HCT116 (cell line): ENCODE results near the gene FHOD3. TPM values are rescaled to one million over a fixed set of nuclear protein-coding genes. Genes with fewer than 3 reads are reported as not detected.

Experiments used
- ATAC-seq: fragments of 200-7000 bp; cut with Tn5 transposase; 2 replicates; pipeline ENCODE4 v1.9.1; 2020; ENCODE audit warnings: mild to moderate bottlenecking, moderate library complexity
- BruUV-seq: library from RNA; stranded (reverse); fragments of 400-500 nt; replicated peaks from 2 replicates; lab custom pipeline; 2021; lab: Mats Ljungman, UMichigan
- CTCF ChIA-PET: fragments of 300-600 bp; sonication (Branson Sonifier 250); formaldehyde crosslinking; loops from one replicate; lab custom pipeline; 2021; ENCODE audit warnings: antibody characterized with exemption; lab: Charles Lee
- POLR2A ChIA-PET: fragments of 300-600, 350-600 bp; sonication (Branson Sonifier 250); formaldehyde crosslinking; loops from one replicate; lab custom pipeline; 2021; ENCODE audit warnings: antibody characterized with exemption; lab: Charles Lee
- RAD21 ChIA-PET, 2 experiments: fragments of 300-600 bp; sonication (Branson Sonifier 250); formaldehyde crosslinking; loops; one replicate each; lab custom pipeline; 2023; ENCODE audit warnings: low total read pairs in 2 of 2; ENCODE audit not compliant: uncharacterized antibody in 2 of 2, unreplicated experiment in 2 of 2, low non-redundant PET in 1 of 2; lab: Charles Lee
- DNase-seq: peaks from one replicate; pipeline ENCODE4 v3.0.0-alpha.2; 2010; ENCODE audit warnings: low read depth, low spot score
- H2AFZ ChIP-seq: fragments of 200-600 bp; shearing (Covaris generic), sonication (generic); 2 replicates; pipeline ENCODE4 v1.6.1; 2017; ENCODE audit warnings: low read depth, mixed run types, mixed read lengths, antibody characterized with exemption, low read length; ENCODE audit not compliant: poor library complexity, severe bottlenecking
- H3K27ac ChIP-seq: 2 replicates; pipeline ENCODE4 v1.5.1; 2012; ENCODE audit warnings: low read depth, low read length
- H3K27me3 ChIP-seq: fragments of 200-600 bp; sonication (generic); 2 replicates; pipeline ENCODE4 v1.6.1; 2016; ENCODE audit warnings: mixed run types, low read length, mixed read lengths; ENCODE audit not compliant: insufficient read depth
- H3K36me3 ChIP-seq, 2 experiments: fragments of 200-500 bp in 1 of 2; fragments of 200-600 bp in 1 of 2; sonication (Bioruptor generic) in 1 of 2; sonication (generic) in 1 of 2; 2 replicates each; pipeline versions ENCODE4 v1.5.1 to v1.6.1; 2014 to 2016; ENCODE audit warnings: low read length in 2 of 2, inconsistent platforms in 1 of 2, mixed read lengths in 1 of 2, mixed run types in 1 of 2; ENCODE audit not compliant: insufficient read depth in 2 of 2, control insufficient read depth in 1 of 2
- H3K4me1 ChIP-seq, 2 experiments: fragments of 200-600 bp in 1 of 2; sonication (generic) in 1 of 2; 2 replicates each; pipeline versions ENCODE4 v1.5.1 to v1.6.1; 2012 to 2017; ENCODE audit warnings: low read length in 2 of 2, inconsistent platforms in 1 of 2, mild to moderate bottlenecking in 1 of 2, mixed read lengths in 1 of 2, mixed run types in 1 of 2, moderate library complexity in 1 of 2; ENCODE audit not compliant: insufficient read depth in 2 of 2, control insufficient read depth in 1 of 2
- H3K4me2 ChIP-seq: fragments of 200-600 bp; sonication (generic); 2 replicates; pipeline ENCODE4 v1.6.1; 2017; ENCODE audit warnings: mixed run types, low read length, mixed read lengths
- H3K4me3 ChIP-seq, 2 experiments: fragments of 200-600 bp in 1 of 2; sonication (generic) in 1 of 2; replicated peaks in 1 of 2; 2 replicates each; pipeline ENCODE4 v1.5.1; 2011 to 2016; ENCODE audit warnings: low read length in 2 of 2, control low read depth in 1 of 2, low read depth in 1 of 2, mild to moderate bottlenecking in 1 of 2, mixed read lengths in 1 of 2, mixed run types in 1 of 2
- H3K79me2 ChIP-seq: fragments of 200-600 bp; sonication (generic); 2 replicates; pipeline ENCODE4 v1.6.1; 2017; ENCODE audit warnings: mild to moderate bottlenecking, mixed run types, low read length, moderate library complexity, mixed read lengths; ENCODE audit not compliant: insufficient read depth
- H3K9ac ChIP-seq: fragments of 200-600 bp; sonication (generic); 2 replicates; pipeline ENCODE4 v1.6.1; 2016; ENCODE audit warnings: low read length, mixed read lengths
- H3K9me2 ChIP-seq: fragments of 200-600 bp; sonication (generic), shearing (Covaris generic); 2 replicates; pipeline ENCODE4 v1.6.1; 2017; ENCODE audit warnings: mixed run types, mild to moderate bottlenecking, moderate library complexity; ENCODE audit not compliant: insufficient read depth
- H3K9me3 ChIP-seq, 2 experiments: fragments of 200-500 bp in 1 of 2; fragments of 200-600 bp in 1 of 2; sonication (Bioruptor generic) in 1 of 2; sonication (generic) in 1 of 2; 2 replicates each; pipeline ENCODE4 v1.6.1; 2014 to 2017; ENCODE audit warnings: low read length in 2 of 2, mixed read lengths in 2 of 2, inconsistent platforms in 1 of 2, low read depth in 1 of 2, mild to moderate bottlenecking in 1 of 2, mixed run types in 1 of 2, moderate library complexity in 1 of 2; ENCODE audit not compliant: control insufficient read depth in 1 of 2, insufficient read depth in 1 of 2
- H4K20me1 ChIP-seq: fragments of 200-600 bp; sonication (generic), shearing (Covaris generic); 2 replicates; pipeline ENCODE4 v1.6.1; 2017; ENCODE audit warnings: mixed run types, mild to moderate bottlenecking, moderate library complexity; ENCODE audit not compliant: insufficient read depth
- CBX3 ChIP-seq: IDR thresholded peaks from 2 replicates; pipeline ENCODE4 v1.6.1; 2012; ENCODE audit warnings: low read depth
- CEBPB ChIP-seq: IDR thresholded peaks from 2 replicates; pipeline ENCODE4 v1.6.1; 2012; ENCODE audit warnings: low read depth
- EGR1 ChIP-seq: IDR thresholded peaks from 2 replicates; pipeline ENCODE4 v1.6.1; 2012; ENCODE audit warnings: low read depth
- EZH2 ChIP-seq: fragments of 200-600 bp; sonication (generic); IDR thresholded peaks from 2 replicates; pipeline ENCODE4 v1.6.1; 2017; ENCODE audit warnings: antibody characterized with exemption, mixed run types
- FOSL1 ChIP-seq: IDR thresholded peaks from 2 replicates; pipeline ENCODE4 v1.6.1; 2012; ENCODE audit warnings: low read depth
- POLR2AphosphoS5 ChIP-seq: IDR thresholded peaks from 2 replicates; pipeline ENCODE4 v1.6.1; 2011; ENCODE audit warnings: mild to moderate bottlenecking, low read depth, low read length, moderate library complexity
- RAD21 ChIP-seq: IDR thresholded peaks from 2 replicates; pipeline ENCODE4 v1.6.1; 2012; ENCODE audit warnings: low read depth, mild to moderate bottlenecking
- SIN3A ChIP-seq: IDR thresholded peaks from 2 replicates; pipeline ENCODE4 v1.6.1; 2012; ENCODE audit warnings: low read depth
- SRF ChIP-seq: IDR thresholded peaks from 2 replicates; pipeline ENCODE4 v1.6.1; 2012; ENCODE audit warnings: low read depth
- intact Hi-C: fragments of 100-400 bp; cut with micrococcal nuclease; formaldehyde crosslinking; loops from 2 replicates; pipeline ENCODE4 v1.10.0; 2022
- total RNA-seq: library from RNA; stranded (reverse); gene quantifications from one replicate; pipeline ENCODE4 v1.2.1, GENCODE V29; 2021; ENCODE audit not compliant: unreplicated experiment
- TF ChIP-seq, protein P1 (sequence below): IDR thresholded peaks from 2 replicates; pipeline ENCODE4 v1.6.1; 2011; ENCODE audit warnings: mild to moderate bottlenecking, low read length, moderate library complexity; ENCODE audit not compliant: insufficient replicate concordance; ENCODE audit errors: extremely low read depth
- TF ChIP-seq, protein P2 (sequence below): IDR thresholded peaks from 2 replicates; pipeline ENCODE4 v1.6.1; 2012
- TF ChIP-seq, protein P3 (sequence below): IDR thresholded peaks from 2 replicates; pipeline ENCODE4 v1.6.1; 2012
- TF ChIP-seq, protein P4 (sequence below), 3 experiments: fragments of 200-600 bp in 1 of 3; sonication (generic) in 1 of 3; IDR thresholded peaks in 2 of 3; conservative IDR thresholded peaks in 1 of 3; 2 replicates each; pipeline ENCODE4 v1.5.1; 2012 to 2017; ENCODE audit warnings: low read depth in 2 of 3, low read length in 2 of 3, antibody characterized with exemption in 1 of 3, borderline replicate concordance in 1 of 3, control low read depth in 1 of 3, mild to moderate bottlenecking in 1 of 3, mixed read lengths in 1 of 3, mixed run types in 1 of 3, moderate library complexity in 1 of 3; ENCODE audit not compliant: insufficient read depth in 1 of 3

The FHOD3 gene
- total RNA-seq, 1 experiment from 2014 or later: 4.0 TPM

DNA sequence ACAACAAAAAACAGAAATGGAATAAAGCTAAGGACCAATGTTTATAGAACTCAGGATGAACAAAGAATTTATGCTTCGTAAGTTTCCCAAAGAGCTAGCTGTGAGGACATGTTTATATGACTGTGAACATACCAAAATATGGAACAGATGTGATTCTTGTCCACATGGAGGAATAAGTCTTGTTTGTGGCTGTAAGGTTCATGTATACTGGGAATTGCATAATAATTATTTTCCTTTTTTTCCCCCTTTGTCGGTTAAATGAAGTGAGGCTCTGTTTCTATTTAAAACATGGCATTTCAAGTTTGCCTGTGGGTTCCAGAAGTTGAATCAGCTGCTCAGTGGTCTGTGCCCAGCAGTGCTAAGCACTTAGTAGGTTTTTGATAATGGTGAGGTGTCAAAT is 108.1 kb downstream of the FHOD3 start:
- DNase-seq: no peak
- intact Hi-C loops: no loop called here
- ChIA-PET RAD21 (no interaction called here), CTCF (no interaction called here), POLR2A (no interaction called here)
- H3K4me1 ChIP-seq: no peaks in the 10 kb centered on the region
- H3K4me3 ChIP-seq: no peak overlapping the region
- TF ChIP-seq CBX3: no peak
- TF ChIP-seq, protein P1, sequence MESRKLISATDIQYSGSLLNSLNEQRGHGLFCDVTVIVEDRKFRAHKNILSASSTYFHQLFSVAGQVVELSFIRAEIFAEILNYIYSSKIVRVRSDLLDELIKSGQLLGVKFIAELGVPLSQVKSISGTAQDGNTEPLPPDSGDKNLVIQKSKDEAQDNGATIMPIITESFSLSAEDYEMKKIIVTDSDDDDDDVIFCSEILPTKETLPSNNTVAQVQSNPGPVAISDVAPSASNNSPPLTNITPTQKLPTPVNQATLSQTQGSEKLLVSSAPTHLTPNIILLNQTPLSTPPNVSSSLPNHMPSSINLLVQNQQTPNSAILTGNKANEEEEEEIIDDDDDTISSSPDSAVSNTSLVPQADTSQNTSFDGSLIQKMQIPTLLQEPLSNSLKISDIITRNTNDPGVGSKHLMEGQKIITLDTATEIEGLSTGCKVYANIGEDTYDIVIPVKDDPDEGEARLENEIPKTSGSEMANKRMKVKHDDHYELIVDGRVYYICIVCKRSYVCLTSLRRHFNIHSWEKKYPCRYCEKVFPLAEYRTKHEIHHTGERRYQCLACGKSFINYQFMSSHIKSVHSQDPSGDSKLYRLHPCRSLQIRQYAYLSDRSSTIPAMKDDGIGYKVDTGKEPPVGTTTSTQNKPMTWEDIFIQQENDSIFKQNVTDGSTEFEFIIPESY: no peak
- TF ChIP-seq CEBPB: no peak
- no peak for TF ChIP-seq EZH2
- TF ChIP-seq, protein P2, sequence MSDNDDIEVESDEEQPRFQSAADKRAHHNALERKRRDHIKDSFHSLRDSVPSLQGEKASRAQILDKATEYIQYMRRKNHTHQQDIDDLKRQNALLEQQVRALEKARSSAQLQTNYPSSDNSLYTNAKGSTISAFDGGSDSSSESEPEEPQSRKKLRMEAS: no peak
- TF ChIP-seq SRF: no peak
- TF ChIP-seq, protein P3, sequence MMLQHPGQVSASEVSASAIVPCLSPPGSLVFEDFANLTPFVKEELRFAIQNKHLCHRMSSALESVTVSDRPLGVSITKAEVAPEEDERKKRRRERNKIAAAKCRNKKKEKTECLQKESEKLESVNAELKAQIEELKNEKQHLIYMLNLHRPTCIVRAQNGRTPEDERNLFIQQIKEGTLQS: no peak
- TF ChIP-seq EGR1: no peak
- TF ChIP-seq, protein P4, sequence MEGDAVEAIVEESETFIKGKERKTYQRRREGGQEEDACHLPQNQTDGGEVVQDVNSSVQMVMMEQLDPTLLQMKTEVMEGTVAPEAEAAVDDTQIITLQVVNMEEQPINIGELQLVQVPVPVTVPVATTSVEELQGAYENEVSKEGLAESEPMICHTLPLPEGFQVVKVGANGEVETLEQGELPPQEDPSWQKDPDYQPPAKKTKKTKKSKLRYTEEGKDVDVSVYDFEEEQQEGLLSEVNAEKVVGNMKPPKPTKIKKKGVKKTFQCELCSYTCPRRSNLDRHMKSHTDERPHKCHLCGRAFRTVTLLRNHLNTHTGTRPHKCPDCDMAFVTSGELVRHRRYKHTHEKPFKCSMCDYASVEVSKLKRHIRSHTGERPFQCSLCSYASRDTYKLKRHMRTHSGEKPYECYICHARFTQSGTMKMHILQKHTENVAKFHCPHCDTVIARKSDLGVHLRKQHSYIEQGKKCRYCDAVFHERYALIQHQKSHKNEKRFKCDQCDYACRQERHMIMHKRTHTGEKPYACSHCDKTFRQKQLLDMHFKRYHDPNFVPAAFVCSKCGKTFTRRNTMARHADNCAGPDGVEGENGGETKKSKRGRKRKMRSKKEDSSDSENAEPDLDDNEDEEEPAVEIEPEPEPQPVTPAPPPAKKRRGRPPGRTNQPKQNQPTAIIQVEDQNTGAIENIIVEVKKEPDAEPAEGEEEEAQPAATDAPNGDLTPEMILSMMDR (IDR thresholded peaks at IDR 0.05 in 2 of 3, conservative IDR thresholded peaks at IDR 0.05 in 1 of 3; ENCODE audit: borderline replicate concordance in 1 of 3, insufficient read depth in 1 of 3, low read depth in 2 of 3, low read length in 2 of 3): no peak
- no peak for TF ChIP-seq FOSL1
- no peak for TF ChIP-seq POLR2AphosphoS5
- TF ChIP-seq SIN3A: no peak
- no peak for TF ChIP-seq RAD21
- no peak for ATAC-seq
- no peaks in the 10 kb centered on the region for H3K36me3 ChIP-seq
- no peak overlapping the region for H3K9ac ChIP-seq
- no peaks in the 10 kb centered on the region for H3K9me3 ChIP-seq
- H2AFZ ChIP-seq: no peak overlapping the region
- H3K27ac ChIP-seq: no peak overlapping the region
- H3K27me3 ChIP-seq: no peaks in the 10 kb centered on the region
- no TSS peak for BruUV-seq
- no peaks in the 10 kb centered on the region for H3K79me2 ChIP-seq
- no peaks in the 10 kb centered on the region for H4K20me1 ChIP-seq
- no peak overlapping the region for H3K4me2 ChIP-seq
- 0 out of 2 replicates have a peak, but pooled peaks cover 4% of the 10 kb centered on the region for H3K9me2 ChIP-seq
